ENCODE results near the gene ETNK2. TPM values are rescaled to one million over a fixed set of nuclear protein-coding genes. Genes with fewer than 3 reads are reported as not detected.

Gene ETNK2
- total and polyA plus RNA-seq, 2 of the 8 experiments (the other 6 are each of a cell fraction or from before 2014, with no cell fraction given), result 20.1 to 26.7 TPM

- no peak overlapping the region for H4K5ac ChIP-seq (ENCODE audit: insufficient read length, low read depth, low read length)
- no peak overlapping the region for H3K4me2 ChIP-seq (ENCODE audit: insufficient read depth in 1 of 2, low read depth in 2 of 2, low read length in 2 of 2)
- no peak overlapping the region for H2BK120ac ChIP-seq (replicated peaks; ENCODE audit: low read depth, low read length)
- no peak overlapping the region for H2BK5ac ChIP-seq (ENCODE audit: low read depth, low read length)
- no peak overlapping the region for H4K91ac ChIP-seq (replicated peaks; ENCODE audit: insufficient read length, low read length)
- FAIRE-seq (no peak), DNase-seq (ENCODE audit: low read depth in 1 of 2, low spot score in 2 of 2) (no peak)
- H4K8ac ChIP-seq (ENCODE audit: extremely low read depth, insufficient read depth, low read length), result no peak overlapping the region; the same call in 1 of the 2 replicates
- POLR2A ChIA-PET (ENCODE audit: partially characterized antibody), result interaction anchor here (1.2 to 1.3 kb wide), 2 partner anchors 30 to 64 kb away, joined by 3 to 4 read pairs; no protein-coding TSS in a partner anchor
- H2AK5ac ChIP-seq (ENCODE audit: low read depth, low read length), result no peak overlapping the region
- H2BK20ac ChIP-seq (ENCODE audit: low read length), result no peak overlapping the region; the same call in 1 of the 2 replicates
- H3K23ac ChIP-seq (ENCODE audit: insufficient read length), result no peak overlapping the region
- no peaks in the 10 kb centered on the region for H3K79me2 ChIP-seq (ENCODE audit: control insufficient read depth in 1 of 2, insufficient read depth in 2 of 2, low read length in 2 of 2)
- H3K9ac ChIP-seq (replicated peaks in 1 of 4; ENCODE audit: extremely low read depth in 1 of 4, low read depth in 3 of 4, low read length in 3 of 4), result no peak overlapping the region
- H3K23me2 ChIP-seq (ENCODE audit: low read depth, low read length), result peaks cover 7% of the 10 kb centered on the region
- H2BK12ac ChIP-seq (ENCODE audit: low read depth, low read length), result no peak overlapping the region
- H3K27ac ChIP-seq (ENCODE audit: low read depth, low read length), result no peak overlapping the region
- H3K4me3 ChIP-seq (ENCODE audit: extremely low read depth in 1 of 4, insufficient read depth in 2 of 4, low read depth in 3 of 4, low read length in 4 of 4), result no peak overlapping the region
- H3K27me3 ChIP-seq (replicated peaks in 1 of 4; ENCODE audit: control insufficient read depth in 3 of 4, extremely low read depth in 1 of 4, insufficient read depth in 3 of 4, low read length in 3 of 4), result peaks cover 0 to 7% (median 6%) of the 10 kb centered on the region in 4 experiments; a peak in 3 of 7 replicates
- H3K4me1 ChIP-seq (replicated peaks in 1 of 4; ENCODE audit: control insufficient read depth in 3 of 4, insufficient read depth in 4 of 4, low read length in 3 of 4), result peaks cover 0 to 5% (median 0%) of the 10 kb centered on the region in 4 experiments; a peak in 1 of 7 replicates
- no peaks in the 10 kb centered on the region; a peak in 1 of 8 replicates for H3K36me3 ChIP-seq (ENCODE audit: control insufficient read depth in 2 of 4, insufficient read depth in 4 of 4, low read length in 3 of 4)
- H2AFZ ChIP-seq (ENCODE audit: low read length), result no peak overlapping the region
- H2BK15ac ChIP-seq (ENCODE audit: low read length), result no peak overlapping the region
- H3K9me3 ChIP-seq (ENCODE audit: insufficient read depth in 2 of 2, low read depth in 1 of 2, low read length in 1 of 2), result no peaks in the 10 kb centered on the region
- H3K14ac ChIP-seq (ENCODE audit: insufficient read length), result no peak overlapping the region
- no peak overlapping the region for H3K56ac ChIP-seq (replicated peaks; ENCODE audit: insufficient read length, low read depth, low read length)
- 93% methylated on average over 3 of the region's 3 CpGs; no CpG with 5 or more reads in 1 of the 2 experiments for WGBS, 2 experiments (ENCODE audit: extremely low coverage in 1 of 2, insufficient coverage in 1 of 2, insufficient read length in 1 of 2, insufficient replicate concordance in 2 of 2, low coverage in 1 of 2, low lambda C conversion rate in 2 of 2, missing lambda C conversion rate in 1 of 2)
- peaks cover 0 to 6% of the 10 kb centered on the region in 2 experiments for H4K20me1 ChIP-seq (replicated peaks in 1 of 2; ENCODE audit: control insufficient read depth in 1 of 2, insufficient read depth in 2 of 2, low read length in 2 of 2)
- no peak overlapping the region for H3K18ac ChIP-seq (ENCODE audit: extremely low read depth, low read length)
- CTCF ChIA-PET (ENCODE audit: partially characterized antibody), result interaction anchor here (1.2 to 7.0 kb wide), 5 partner anchors 8 to 185 kb away, joined by 3 to 73 read pairs (median 6); no protein-coding TSS in a partner anchor
- no peak overlapping the region for H3K4ac ChIP-seq (replicated peaks; ENCODE audit: insufficient read length, low read depth, low read length)
- peaks cover 5% of the 10 kb centered on the region for H3K79me1 ChIP-seq (ENCODE audit: low read depth, low read length)
- TF ChIP-seq MAFK (IDR thresholded peaks at IDR 0.05; ENCODE audit: low read depth, low read length) (no peak), SP1 (IDR thresholded peaks at IDR 0.05; ENCODE audit: low read depth, low read length) (no peak), GTF2F1 (IDR thresholded peaks at IDR 0.05; ENCODE audit: borderline replicate concordance, low read depth, low read length) (no peak), JUND (IDR thresholded peaks at IDR 0.05; ENCODE audit: low read length) (no peak), SRF (IDR thresholded peaks at IDR 0.05; ENCODE audit: low read depth, low read length) (no peak), RFX5 (IDR thresholded peaks at IDR 0.05; ENCODE audit: borderline replicate concordance, low read depth, low read length) (no peak), KDM1A (IDR thresholded peaks at IDR 0.05; ENCODE audit: borderline replicate concordance, low read length) (no peak), TAF7 (optimal IDR thresholded peaks at IDR 0.05; ENCODE audit: borderline replicate concordance, low read depth, low read length) (no peak), CHD1 (IDR thresholded peaks at IDR 0.05; ENCODE audit: low read depth, low read length) (no peak)
Observed at GRCh38 chr1:204192589-204193352, 40.9 kb upstream of the ETNK2 start.
